AG04449 (cell line): ENCODE measurements around the gene BFSP1.

ENCODE experiments used
- CTCF ChIA-PET: fragments of 350-600 bp; formaldehyde crosslinking; extraction: SDS; loops from one replicate; lab custom pipeline; 2021; ENCODE audit warnings: antibody characterized with exemption; lab: Yijun Ruan, JAX
- POLR2A ChIA-PET: fragments of 400-600, 350-600 bp; formaldehyde crosslinking; extraction: SDS; loops from one replicate; lab custom pipeline; 2020; ENCODE audit warnings: antibody characterized with exemption, inconsistent platforms; lab: Yijun Ruan, JAX
- DNase-seq: peaks from one replicate; pipeline ENCODE4 v3.0.0-alpha.2; 2010; ENCODE audit warnings: low read depth, low spot score
- H3K4me3 ChIP-seq: 2 replicates; pipeline ENCODE4 v1.5.1; 2011; ENCODE audit warnings: low read depth, mild to moderate bottlenecking, control low read depth, low read length
- TF ChIP-seq, protein P1 (sequence below): IDR thresholded peaks from one replicate; pipeline ENCODE4 v1.5.1; 2011; ENCODE audit warnings: mild to moderate bottlenecking, moderate library complexity, low read length, control low read depth, inconsistent platforms; ENCODE audit not compliant: insufficient read depth; ENCODE audit errors: missing control alignments

BFSP1 gene

DNA sequence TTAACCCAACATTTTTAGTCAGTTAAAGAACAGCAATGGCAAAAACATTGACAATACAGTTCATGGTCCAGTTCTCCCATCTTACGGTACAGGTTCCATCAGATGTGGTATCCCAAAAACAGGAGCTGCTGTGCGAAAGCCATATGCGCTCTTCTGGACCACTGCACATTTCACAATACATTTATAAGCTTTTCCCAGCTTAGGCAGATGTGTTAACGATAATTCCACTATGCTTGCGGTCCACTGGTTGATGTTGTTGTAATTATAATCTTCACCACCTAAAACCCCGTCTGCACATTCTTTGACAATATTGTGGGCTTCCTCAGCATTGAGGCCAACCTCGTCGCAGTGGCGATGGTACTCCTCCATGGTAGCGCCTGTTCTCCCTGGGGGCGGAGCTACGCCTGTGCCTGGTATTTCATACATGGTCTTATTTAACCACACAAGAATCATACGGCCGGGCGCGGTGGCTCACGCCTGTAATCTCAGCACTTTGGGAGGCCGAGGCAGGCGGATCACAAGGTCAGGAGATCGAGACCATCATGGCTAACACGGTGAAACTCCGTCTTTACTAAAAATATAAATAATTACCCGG is 52.0 kb downstream of the BFSP1 start:
- ChIA-PET CTCF (interaction anchor here (2.0 kb wide), 1 partner anchor 26 kb away, joined by 5 read pairs; no protein-coding TSS in a partner anchor), POLR2A (no interaction called here)
- no peak for DNase-seq
- TF ChIP-seq, protein P1, sequence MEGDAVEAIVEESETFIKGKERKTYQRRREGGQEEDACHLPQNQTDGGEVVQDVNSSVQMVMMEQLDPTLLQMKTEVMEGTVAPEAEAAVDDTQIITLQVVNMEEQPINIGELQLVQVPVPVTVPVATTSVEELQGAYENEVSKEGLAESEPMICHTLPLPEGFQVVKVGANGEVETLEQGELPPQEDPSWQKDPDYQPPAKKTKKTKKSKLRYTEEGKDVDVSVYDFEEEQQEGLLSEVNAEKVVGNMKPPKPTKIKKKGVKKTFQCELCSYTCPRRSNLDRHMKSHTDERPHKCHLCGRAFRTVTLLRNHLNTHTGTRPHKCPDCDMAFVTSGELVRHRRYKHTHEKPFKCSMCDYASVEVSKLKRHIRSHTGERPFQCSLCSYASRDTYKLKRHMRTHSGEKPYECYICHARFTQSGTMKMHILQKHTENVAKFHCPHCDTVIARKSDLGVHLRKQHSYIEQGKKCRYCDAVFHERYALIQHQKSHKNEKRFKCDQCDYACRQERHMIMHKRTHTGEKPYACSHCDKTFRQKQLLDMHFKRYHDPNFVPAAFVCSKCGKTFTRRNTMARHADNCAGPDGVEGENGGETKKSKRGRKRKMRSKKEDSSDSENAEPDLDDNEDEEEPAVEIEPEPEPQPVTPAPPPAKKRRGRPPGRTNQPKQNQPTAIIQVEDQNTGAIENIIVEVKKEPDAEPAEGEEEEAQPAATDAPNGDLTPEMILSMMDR: no peak
- no peak overlapping the region for H3K4me3 ChIP-seq

DNA sequence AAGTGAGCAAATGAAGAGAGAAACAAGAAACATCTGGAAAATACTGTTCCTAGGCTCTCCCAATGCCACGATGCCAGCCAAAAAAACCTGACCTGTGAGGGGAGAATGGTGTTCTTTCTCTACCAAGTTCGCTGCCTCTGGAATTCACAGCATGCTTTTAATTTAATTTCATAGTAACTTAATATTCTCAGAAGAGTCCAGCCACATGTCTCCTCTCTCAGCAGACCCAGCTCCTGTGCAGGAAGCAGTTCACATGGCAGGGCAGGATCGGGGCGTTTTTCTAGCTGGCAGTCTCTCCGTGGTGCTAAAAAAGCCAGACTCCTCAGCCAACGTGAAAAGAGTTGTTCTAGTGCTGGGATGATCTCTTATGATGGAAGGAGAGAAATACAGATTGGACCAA is 57.5 kb downstream of the BFSP1 start:
- TF ChIP-seq, protein P1: no peak
- H3K4me3 ChIP-seq: no peak overlapping the region
- CTCF ChIA-PET: no interaction called here
- POLR2A ChIA-PET: no interaction called here
- no peak for DNase-seq

- DNase-seq: no peak
- no peak overlapping the region for H3K4me3 ChIP-seq
- POLR2A ChIA-PET: no interaction called here
- TF ChIP-seq, protein P1: no peak
- CTCF ChIA-PET: no interaction called here
These were observed 59.5 kb downstream of the BFSP1 start for GRCh38 chr20:17471606-17472187.

DNA sequence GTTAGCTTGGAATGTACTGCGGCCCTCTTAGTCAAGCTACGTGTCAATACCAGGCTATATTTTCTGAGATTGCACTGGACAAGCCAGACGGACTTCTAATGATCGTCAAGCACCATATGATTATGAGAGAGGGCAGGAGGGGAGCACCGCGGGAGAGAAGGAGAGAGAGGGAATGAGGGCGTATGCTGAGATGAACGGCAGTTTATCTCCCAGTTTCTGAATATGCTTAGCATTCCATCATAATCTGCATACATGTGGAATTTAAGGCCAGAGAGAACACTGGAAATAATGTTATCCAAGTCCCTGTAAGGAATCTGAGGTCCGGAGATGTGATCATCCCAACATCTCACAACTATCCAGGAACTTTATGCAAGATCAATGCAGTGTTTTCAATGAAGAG is 60.2 kb downstream of the BFSP1 start:
- POLR2A ChIA-PET: no interaction called here
- CTCF ChIA-PET: no interaction called here

DNA sequence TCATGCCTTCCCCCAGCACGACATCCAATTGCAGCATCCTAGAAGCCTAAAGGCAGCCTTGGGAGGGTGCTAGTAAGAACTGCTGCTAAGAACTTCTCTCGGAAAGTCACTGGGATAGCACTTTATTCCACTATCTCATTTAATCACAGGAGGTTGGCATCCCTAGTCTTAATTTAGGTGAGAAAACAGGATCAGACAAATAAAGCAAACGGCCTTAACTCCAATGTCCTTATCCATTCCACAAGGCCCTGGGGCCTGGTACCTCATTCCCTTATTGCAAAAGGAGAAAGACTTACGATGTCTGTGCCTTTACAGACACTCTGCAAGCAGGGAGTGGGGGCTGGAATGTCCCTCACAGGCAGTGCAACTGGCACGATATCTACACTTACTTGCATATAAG is 60.7 kb downstream of the BFSP1 start:
- ChIA-PET POLR2A (no interaction called here), CTCF (no interaction called here)
- TF ChIP-seq, protein P1: no peak
- no peak overlapping the region for H3K4me3 ChIP-seq
- DNase-seq: no peak

More for the DNA sequence above, 60.2 kb downstream of the BFSP1 start:
- TF ChIP-seq, protein P1: no peak
- no peak overlapping the region for H3K4me3 ChIP-seq
- no peak for DNase-seq

DNA sequence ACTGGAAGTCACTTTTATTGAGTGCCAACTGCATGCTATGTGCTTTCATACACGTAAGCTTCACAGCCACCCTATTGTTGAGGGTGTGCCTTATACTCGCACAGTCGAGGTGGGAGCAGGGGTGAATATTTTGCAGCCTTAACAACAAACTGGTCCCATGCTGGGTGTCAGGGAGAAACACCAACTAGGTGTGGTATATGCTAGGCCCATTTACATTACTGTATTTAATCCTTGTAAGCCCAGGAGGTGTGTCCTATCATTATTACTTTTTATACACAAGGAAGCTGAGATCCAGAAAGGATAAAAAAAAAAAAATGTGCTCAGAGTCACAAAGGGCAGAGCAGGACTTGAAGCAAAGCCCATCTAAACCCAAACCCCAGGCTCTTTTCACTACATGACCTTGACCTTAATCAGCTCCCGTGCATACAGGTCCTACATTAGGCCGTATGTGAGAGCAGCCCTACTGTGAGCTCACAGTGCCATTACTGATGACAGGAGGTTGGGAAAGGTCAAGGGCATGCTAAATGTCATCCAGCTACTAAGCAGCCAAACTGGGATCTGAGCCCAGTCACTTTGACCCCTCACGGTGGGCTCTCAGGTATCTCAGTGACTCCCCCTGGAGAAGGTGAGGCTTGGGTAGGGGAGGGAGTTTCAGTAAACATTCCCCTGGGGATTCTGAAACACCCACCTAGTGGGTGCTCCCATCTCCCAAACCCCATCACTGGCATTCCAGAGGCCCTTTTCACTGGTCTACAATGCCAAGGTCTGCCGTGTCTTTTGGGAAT is 61.7 kb downstream of the BFSP1 start:
- TF ChIP-seq, protein P1: no peak
- no peak overlapping the region for H3K4me3 ChIP-seq
- ChIA-PET CTCF (interaction anchor here (0.9 kb wide), 1 partner anchor 36 kb away, joined by 3 read pairs; no protein-coding TSS in a partner anchor), POLR2A (no interaction called here)
- DNase-seq: no peak
